ENCODE data around the gene NDUFV1.
"Not testable (repeated sequence)": the region's sequence is repeated elsewhere in the genome, so short reads cannot be mapped to it uniquely, and the experiment has no call there.

The NDUFV1 gene

DNA sequence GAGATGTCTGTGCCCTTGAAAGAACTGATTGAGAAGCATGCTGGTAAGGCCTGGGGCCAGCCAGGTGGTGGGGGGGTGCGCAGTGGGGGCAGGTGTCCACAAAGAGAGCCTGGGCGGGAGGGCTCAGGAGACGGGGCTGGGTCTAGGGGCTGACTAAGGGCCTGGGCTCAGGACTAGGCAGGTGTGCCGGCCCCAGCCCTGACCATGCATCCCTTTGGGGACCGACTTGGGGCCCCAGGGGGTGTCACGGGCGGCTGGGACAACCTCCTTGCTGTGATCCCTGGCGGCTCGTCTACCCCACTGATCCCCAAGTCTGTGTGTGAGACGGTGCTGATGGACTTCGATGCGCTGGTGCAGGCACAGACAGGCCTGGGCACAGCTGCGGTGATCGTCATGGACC is 4.4 kb downstream of the NDUFV1 start:
- no peak for DNase-seq (ENCODE audit: low read depth in 4 of 4, low spot score in 1 of 4)

DNA sequence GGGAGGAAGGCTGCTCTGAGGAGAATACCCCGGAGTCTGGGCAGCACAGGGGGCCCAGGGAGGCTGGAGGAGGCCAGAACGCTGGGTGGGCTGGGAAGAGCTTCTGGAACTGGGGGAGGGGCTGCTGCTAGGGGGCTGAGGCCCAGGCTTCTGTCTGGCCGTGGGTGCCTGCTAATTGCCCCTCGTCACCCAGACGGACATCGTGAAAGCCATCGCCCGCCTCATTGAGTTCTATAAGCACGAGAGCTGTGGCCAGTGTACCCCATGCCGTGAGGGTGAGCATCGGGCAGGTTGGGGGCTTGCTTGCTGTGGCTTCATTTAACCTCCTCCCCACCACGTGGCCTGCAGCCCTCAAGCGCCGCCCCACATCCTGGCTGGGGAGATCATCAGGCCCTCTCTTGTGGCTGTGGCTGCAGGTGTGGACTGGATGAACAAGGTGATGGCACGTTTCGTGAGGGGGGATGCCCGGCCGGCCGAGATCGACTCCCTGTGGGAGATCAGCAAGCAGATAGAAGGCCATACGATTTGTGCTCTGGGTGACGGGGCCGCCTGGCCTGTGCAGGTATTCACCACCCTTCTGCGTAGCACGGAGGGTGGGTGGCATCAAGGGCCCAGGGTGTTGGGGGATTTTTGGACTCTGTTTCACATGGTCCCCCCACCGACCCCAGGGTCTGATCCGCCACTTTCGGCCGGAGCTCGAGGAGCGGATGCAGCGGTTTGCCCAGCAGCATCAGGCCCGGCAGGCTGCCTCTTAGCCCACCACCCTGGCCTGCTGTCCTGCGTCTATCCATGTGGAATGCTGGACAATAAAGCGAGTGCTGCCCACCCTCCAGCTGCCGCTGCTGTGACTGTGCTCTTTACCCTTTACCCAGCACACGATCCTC is 5.2 kb downstream of the NDUFV1 start:
- DNase-seq (ENCODE audit: low read depth in 4 of 4, low spot score in 1 of 4) = no peak

DNA sequence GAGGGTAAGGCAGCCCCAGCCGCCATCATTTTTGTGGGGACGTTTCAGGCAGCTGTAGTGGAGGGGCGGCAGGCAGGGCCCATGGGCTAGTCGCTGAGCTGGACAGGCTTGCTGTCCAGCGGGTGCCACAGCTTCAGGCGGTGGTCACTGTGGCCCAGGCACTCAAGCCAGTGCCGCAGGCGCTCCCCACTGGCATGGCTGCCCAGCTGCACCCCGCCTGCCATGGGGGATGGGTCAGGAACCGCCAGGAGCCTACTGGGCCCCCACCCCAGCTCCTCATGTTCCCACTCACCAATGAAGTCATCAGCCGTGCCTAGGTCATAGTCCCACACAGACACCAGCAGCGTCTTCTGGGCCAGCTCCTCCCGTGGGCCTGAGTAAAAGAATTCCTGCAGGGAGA is 6.0 kb downstream of the NDUFV1 start:
- DNase-seq (ENCODE audit: low read depth in 4 of 4, low spot score in 1 of 4) = no peak

DNA sequence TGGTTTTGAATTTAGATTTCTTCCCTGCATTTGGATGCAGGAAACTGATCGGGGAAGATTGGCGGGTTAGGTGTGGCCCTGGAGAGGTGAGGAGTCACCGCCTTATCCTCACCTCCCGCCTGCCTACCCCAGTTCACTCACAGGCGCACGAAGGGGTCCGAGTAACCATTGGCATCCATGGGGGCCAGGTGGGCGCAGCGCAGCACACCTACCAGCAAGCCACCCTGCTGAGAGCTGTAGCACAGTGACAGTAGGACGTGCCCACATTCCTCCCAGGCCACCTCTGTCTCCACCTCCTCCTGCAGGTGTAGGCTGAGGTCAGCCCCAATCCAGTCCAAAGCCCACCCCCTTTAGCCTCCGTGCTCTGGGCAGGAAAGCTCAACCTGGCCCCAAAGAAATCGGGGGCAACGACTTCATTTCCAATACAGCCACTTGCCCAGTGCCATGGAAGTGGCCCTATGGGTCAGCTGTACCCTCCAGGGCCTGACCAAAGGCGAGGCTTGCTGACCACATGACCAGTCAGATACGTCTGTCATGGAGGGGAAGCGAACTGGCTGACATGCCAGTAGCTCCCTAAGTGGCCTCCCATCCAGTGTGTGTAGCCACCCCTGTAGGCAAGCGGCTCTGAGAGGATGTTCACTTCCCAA is 6.7 kb downstream of the NDUFV1 start:
- DNase-seq (ENCODE audit: low read depth in 4 of 4, low spot score in 1 of 4) = no peak

DNA sequence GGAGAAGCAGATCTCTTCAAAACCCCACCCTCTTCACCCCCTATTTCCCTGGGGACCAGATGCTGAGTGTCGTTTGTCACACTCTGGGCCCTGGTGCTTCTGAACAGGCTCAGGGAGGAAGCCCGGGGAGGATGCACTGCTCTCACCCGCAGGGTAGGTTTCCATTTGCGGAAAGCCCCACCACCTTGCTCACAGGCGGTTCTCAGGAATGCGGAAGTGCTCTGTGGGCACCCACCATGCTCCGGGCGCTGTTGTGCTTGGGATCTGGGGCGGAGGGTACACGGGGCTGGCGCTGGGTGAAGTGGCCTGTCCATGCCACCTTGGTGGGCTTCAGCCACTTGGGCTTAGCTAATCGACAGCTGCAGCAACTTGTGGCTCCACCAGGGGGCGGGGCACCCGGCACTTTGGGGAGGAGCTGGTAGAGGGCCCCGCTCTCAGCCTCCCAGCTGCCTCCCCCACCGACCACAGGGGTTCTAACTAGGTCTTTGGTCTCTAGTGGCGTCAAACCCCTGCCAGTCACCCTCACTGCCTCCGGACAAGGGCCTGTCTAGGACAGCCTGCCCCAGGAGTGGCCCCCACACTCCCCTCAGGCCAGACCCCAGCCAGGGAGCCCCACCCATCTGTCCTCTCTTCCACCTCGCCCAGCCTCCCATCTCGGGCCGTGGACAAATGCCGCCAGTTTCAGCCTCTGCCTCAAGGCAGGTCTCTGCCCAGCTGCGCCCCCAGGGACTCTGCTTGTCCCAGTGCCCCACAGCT is 7.4 kb downstream of the NDUFV1 start:
- peak; percentile 43 to 71 (median 64) for DNase-seq (ENCODE audit: low read depth in 4 of 4, low spot score in 1 of 4)

DNA sequence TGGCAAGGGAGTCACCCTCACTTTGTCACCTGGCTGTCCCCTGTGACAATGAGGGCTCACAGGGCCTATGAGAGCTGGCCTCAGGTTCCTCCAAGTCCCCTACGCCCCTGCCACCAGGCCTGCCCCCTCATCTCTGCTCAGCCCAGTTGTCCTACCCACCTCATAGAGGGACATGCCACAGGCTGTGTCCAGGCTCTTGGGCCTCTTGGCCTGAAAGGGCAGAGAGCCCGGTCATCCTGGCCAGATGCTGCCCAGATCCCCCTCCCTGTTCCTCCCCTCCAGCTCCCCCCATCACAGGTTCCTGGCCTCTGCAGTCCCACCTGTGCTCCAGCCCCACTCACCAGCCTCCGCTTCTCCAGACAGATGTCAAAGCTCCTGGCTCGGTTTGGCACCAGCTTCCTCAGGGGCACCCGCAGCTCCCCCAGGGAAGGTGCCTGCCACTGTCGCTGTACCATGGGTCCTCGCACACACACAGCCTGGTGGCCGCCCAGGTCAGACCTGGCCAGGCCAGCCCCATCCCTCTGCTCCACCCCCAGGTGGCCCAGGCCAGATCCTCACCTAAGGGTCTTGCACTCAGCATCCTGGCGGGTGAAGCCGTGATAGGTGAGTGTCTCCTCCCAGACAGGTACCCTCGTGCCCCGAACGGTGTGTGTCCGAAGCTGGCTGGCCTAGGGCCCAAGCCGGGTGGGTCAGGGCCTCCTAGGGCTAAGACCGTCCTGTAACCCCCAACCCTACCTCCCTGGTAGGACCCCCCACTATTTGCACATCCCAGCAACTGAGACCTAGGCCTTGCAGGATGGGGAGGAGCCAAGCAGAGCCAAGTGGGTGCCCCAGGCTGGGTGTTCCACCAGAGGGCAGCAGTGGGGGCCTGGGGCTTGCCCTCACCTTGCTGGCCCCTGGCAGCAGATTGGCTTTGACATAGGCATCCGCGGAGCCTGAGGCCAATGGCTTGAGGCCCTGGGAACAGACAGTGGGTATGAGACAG is 8.3 kb downstream of the NDUFV1 start:
- DNase-seq (ENCODE audit: low read depth in 4 of 4, low spot score in 1 of 4) = peak in 2 of 4 experiments; percentile 25 to 60

DNA sequence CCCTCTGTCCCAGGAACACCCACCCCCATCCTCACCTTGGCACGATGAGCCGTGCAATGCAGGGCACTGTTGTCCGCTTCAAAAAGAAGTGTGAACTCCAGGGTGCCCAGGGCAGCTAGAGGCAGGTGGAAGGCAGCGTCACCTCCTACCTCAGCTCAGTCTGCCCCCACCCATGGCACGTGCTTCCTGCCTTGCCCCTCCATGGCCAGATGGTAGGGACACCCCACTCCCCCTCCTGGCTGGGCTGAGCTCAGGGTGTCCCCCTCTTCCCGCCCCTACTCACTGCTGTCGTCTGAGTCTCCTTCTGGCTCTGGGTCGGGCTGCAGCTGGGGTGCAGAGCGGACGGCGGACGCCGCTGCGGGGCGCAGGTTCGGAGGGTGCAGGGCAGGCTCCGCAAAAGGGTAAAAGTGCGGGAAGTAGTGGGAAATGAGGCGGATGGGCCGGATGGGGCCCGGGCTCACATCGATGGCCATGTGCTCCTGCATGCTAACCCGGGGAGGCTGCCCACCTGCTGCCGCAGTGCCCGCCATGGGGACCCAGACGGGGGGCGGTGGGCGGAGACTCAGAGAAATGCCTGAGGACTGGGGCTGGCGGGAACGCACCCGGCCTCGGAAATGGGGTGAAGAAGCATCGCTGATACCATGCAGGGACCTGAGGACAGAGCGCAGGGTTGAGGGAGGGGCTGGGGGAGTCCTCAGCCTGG is 9.1 kb downstream of the NDUFV1 start:
- no peak for DNase-seq (ENCODE audit: low read depth in 4 of 4, low spot score in 1 of 4)

DNA sequence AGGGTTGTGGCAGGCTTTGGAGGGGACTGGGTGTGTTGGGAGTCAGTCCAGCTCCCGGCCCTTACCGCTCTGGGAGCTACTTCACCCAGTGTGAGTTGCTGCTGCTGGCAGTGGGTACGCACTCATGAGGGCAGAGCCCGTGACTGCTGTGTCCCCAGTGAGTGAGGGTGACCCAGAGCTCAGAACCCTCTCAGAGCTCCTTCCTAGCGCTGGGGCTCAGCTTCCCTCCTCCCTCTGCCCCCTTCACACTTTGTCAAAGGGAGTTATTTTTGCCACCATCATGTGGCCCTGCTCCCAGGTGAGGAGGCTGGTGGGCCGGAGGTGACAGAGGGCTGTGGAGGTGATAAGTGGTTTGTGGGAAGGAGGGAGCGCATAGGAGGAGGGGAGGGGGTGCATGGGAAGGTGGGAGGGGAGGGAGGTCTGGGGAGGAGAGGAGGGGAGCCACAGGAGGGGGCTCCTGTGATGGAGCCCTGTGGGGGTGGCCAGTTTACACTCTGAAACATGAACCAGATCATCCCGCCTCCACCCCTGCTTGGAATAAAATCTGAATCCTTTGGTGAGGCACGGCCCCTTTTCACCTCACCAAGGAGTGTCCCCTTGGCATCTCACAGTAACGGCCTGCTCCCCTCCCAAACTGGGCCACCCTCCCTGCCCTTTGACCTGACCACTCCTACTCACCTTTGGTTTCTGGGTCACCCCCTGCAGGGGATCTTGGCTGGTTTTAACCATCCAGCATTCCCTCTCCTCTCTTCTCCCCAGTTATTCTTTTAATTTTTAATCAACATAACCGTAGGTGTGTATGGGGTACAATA is 9.9 kb downstream of the NDUFV1 start:
- no peak for DNase-seq (ENCODE audit: low read depth in 4 of 4, low spot score in 1 of 4)

DNA sequence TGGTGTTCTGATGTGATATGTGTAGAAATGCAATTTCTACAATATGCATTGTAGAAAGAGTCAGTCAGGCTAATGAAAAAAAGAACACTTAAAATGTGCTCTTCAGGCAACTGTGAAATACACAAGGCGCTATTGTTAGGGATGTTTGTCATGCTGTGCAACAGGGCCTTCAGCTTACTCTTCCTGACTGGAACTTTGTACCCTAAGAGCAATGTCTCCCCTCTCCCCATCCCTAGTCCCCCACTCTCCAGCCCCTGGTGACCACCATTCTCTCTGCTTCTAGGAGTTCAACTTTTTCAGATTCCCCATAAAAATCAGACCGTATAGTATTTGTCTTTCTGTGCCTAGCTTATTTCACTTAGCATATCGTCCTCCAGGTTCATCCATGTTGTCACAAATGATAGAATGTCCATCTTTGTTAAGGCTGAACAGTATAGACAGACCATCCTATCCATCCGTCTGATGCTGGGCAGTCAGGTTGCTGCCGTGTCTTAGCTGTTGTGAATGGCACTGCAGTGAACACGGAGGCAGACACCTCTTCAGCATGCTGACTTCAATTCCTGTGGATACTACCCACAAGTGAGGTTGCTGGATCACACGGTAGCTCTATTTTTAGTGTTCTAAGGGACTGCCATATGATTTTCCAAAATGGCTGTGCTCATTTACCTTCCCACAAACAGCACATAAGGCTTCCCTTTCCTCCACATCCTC is 10.7 kb downstream of the NDUFV1 start:
- no peak for DNase-seq (ENCODE audit: low read depth in 4 of 4, low spot score in 1 of 4)

DNA sequence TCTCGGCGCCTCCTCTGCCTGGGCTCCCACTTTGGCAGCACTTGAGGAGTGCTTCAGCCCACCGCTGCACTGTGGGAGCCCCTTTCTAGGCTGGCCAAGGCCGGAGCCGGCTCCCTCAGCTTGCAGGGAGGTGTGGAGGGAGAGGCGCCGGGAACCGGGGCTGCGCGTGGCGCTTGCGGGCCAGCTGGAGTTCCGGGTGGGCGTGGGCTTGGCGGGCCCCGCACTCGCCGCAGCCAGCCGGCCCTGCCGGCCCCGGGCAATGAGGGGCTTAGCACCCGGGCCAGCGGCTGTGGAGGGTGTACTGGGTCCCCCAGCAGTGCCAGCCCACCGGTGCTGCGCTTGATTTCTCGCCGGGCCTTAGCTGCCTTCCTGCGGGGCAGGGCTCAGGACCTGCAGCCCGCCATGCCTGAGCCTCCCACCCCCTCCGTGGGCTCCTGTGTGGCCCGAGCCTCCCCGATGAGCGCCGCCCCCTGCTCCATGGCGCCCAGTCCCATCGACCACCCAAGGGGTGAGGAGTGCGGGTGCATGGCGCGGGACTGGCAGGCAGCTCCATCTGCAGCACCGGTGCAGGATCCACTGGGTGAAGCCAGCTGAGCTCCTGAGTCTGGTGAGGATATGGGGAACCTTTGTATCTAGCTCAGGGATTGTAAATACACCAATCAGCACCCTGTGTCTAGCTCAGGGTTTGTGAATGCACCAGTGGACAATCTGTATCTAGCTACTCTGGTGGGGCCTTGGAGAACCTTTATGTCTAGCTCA is 12.3 kb downstream of the NDUFV1 start:
- DNase-seq (ENCODE audit: low read depth in 4 of 4, low spot score in 1 of 4) = not testable (repeated sequence)

DNA sequence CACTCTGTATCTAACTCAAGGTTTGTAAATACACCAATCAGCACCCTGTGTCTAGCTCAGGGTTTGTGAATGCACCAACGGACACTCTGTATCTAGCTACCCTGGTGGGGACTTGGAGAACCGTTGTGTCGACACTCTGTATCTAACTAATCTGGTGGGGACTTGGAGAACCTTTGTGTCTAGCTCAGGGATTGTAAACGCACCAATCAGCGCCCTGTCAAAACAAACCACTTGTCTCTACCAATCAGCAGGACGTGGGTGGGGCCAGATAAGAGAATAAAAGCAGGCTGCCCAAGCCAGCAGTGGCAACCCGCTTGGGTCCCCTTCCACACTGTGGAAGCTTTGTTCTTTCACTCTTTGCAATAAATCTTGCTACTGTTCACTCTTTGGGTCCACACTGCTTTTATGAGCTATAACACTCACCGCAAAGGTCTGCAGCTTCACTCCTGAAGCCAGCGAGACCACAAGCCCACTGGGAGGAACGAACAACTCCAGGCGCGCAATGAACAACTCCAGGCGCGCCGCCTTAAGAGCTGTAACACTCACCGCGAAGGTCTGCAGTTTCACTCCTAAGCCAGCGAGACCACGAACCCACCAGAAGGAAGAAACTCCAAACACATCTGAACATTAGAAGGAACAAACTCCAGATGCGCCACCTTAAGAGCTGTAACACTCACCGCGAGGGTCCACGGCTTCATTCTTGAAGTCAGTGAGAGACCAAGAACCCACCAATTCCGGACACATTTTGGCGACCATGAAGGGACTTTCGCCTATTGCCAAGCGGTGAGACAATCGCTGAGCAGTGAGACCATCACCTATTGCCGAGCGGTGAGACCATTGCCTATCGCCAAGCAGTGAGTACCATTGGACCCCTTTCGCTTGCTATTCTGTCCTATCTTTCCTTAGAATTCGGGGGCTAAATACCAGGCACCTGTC is 13.2 kb downstream of the NDUFV1 start:
- DNase-seq (ENCODE audit: low read depth in 4 of 4, low spot score in 1 of 4) = not testable (repeated sequence)

DNA sequence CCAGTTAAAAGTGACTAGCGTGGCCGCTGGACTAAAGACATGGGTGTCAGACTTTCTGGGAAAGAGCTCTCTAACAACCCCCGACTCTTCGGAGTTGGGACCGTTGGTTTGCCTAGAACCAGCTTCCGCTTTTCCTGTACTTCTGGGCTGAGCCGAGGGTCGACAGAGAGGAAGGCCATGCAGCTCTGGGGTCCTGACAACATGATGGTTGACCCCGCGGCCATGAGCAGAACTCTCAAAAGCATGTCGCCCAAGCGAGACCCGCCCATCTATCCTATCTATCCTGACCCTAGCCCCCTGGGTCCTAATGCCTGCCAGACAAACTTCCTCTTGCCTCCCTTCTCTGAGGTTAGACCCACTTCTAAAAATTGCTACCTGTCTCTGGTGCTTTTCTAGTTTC is 13.9 kb downstream of the NDUFV1 start:
- DNase-seq (ENCODE audit: low read depth in 4 of 4, low spot score in 1 of 4) = not testable (repeated sequence)

DNA sequence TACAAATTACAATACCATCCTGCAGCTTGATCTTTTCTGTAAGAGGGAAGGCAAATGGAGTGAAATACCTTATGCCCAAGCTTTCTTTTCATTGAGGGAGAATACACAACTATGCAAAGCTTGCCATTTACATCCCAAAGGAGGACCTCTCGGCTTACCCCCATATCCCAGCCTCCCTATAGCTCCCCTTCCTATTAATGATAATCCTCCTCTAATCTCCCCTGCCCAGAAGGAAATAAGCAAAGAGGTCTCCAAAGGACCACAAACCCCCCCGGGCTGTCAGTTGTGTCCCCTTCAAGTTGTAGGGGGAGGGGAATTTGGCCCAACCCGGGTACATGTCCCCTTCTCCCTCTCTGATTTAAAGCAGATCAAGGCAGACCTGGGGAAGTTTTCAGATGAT is 15.2 kb downstream of the NDUFV1 start:
- DNase-seq (ENCODE audit: low read depth in 4 of 4, low spot score in 1 of 4) = not testable (repeated sequence)

DNA sequence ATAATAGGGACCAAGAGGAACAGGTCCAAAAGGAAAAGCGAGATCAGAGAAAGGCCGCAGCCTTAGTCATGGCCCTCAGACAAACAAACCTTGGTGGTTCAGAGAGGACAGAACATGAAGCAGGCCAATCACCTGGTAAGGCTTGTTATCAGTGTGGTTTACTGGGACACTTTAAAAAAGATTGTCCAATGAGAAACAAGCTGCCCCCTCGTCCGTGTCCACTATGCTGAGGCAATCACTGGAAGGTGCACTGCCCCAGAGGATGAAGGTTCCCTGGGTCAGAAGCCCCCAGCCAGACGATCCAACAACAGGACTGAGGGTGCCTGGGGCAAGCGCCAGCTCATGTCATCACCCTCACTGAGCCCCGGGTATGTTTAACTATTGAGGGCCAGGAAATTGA is 16.2 kb downstream of the NDUFV1 start:
- DNase-seq (ENCODE audit: low read depth in 4 of 4, low spot score in 1 of 4) = not testable (repeated sequence)

DNA sequence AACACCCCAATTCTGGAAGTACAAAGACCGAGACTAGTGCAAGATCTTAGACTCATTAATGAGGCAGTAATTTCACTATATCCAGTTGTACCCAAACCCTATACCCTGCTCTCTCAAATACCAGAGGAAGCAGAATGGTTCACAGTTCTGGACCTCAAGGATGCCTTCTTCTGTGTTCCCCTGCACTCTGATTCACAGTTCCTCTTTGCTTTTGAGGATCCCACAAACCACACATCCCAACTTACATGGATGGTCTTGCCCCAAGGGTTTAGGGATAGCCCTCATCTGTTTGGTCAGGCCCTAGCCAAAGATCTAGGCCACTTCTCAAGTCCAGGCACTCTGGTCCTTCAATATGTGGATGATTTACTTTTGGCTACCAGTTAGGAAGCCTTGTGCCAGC is 17.1 kb downstream of the NDUFV1 start:
- not testable (repeated sequence) for DNase-seq (ENCODE audit: low read depth in 4 of 4, low spot score in 1 of 4)

DNA sequence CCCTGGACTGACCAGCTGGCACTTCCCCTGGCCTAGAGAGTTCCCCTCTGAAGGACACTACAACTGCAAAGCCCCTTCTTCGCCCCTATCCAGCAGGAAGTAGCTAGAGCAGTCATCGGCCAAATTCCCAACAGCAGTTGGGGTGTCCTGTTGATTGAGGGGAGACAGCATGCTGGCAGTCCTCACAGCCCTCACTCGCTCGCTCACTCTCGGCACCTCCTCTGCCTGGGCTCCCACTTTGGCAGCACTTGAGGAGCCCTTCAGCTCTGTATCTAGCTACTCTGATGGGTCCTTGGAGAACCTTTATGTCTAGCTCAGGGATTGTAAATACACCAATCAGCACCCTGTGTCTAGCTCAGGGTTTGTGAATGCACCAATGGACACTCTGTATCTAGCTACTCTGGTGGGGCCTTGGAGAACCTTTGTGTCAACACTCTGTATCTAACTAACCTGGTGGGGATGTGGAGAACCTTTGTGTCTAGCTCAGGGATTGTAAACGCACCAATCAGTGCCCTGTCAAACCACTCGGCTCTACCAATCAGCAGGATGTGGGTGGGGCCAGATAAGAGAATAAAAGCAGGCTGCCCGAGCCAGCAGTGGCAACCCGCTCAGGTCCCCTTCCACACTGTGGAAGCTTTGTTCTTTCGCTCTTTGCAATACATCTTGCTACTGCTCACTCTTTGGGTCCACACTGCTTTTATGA is 19.5 kb downstream of the NDUFV1 start:
- not testable (repeated sequence) for DNase-seq (ENCODE audit: low read depth in 4 of 4, low spot score in 1 of 4)
